Keratinocyte (primary cell): ENCODE measurements around the gene ATG10. TPM values are rescaled to one million over a fixed set of nuclear protein-coding genes. Genes with fewer than 3 reads are reported as not detected.
"Not testable (repeated sequence)": the region's sequence is repeated elsewhere in the genome, so short reads cannot be mapped to it uniquely, and the experiment has no call there.

Experiments used
- DNase-seq: peaks from one replicate; pipeline ENCODE4 v3.0.0-alpha.2; 2011; ENCODE audit warnings: low read depth, missing footprints, low spot score
- FAIRE-seq: peaks from 2 replicates; lab custom pipeline; 2011; peaks lifted over from hg19 to GRCh38; lab: Jason Lieb, UNC
- H2AFZ ChIP-seq: 2 replicates; pipeline ENCODE4 v1.6.0; 2012; ENCODE audit warnings: low read length, control low read depth, inconsistent platforms; ENCODE audit not compliant: control insufficient read depth
- H3K27ac ChIP-seq: 2 replicates; pipeline ENCODE4 v1.5.1; 2011; ENCODE audit warnings: low read length; ENCODE audit not compliant: control insufficient read depth, insufficient read depth
- H3K27me3 ChIP-seq: 3 replicates; pipeline ENCODE4 v1.6.0; 2011; ENCODE audit warnings: low read length; ENCODE audit not compliant: control insufficient read depth, insufficient read depth; ENCODE audit errors: extremely low read depth
- H3K36me3 ChIP-seq, 2 experiments: 2 replicates in 1 of 2; 3 replicates in 1 of 2; pipeline ENCODE4 v1.5.1; 2011; ENCODE audit warnings: low read length in 2 of 2, mild to moderate bottlenecking in 1 of 2; ENCODE audit not compliant: control insufficient read depth in 2 of 2, insufficient read depth in 2 of 2; ENCODE audit errors: extremely low read depth in 1 of 2
- H3K4me1 ChIP-seq: 3 replicates; pipeline ENCODE4 v1.5.1; 2011; ENCODE audit warnings: low read length; ENCODE audit not compliant: control insufficient read depth, insufficient read depth; ENCODE audit errors: extremely low read depth
- H3K4me2 ChIP-seq: 3 replicates; pipeline ENCODE4 v1.6.0; 2011; ENCODE audit warnings: low read depth, low read length; ENCODE audit not compliant: control insufficient read depth, insufficient read depth; ENCODE audit errors: extremely low read depth
- H3K4me3 ChIP-seq, 3 experiments: fragments of 200-600 bp in 1 of 3; sonication (generic) in 1 of 3; 2 replicates in 2 of 3; 3 replicates in 1 of 3; pipeline ENCODE4 v1.5.1; 2011 to 2016; ENCODE audit warnings: low read length in 3 of 3, mild to moderate bottlenecking in 3 of 3, control low read depth in 2 of 3, inconsistent platforms in 1 of 3, low read depth in 1 of 3, mixed read lengths in 1 of 3, mixed run types in 1 of 3, moderate library complexity in 1 of 3; ENCODE audit not compliant: control insufficient read depth in 2 of 3, insufficient read depth in 2 of 3; ENCODE audit errors: extremely low read depth in 1 of 3
- H3K79me2 ChIP-seq: 2 replicates; pipeline ENCODE4 v1.6.0; 2012; ENCODE audit warnings: low read length; ENCODE audit not compliant: control insufficient read depth, insufficient read depth
- H3K9ac ChIP-seq: 3 replicates; pipeline ENCODE4 v1.6.0; 2011; ENCODE audit warnings: low read length; ENCODE audit not compliant: control insufficient read depth, insufficient read depth; ENCODE audit errors: extremely low read depth
- H3K9me1 ChIP-seq: 3 replicates; pipeline ENCODE4 v1.6.0; 2011; ENCODE audit warnings: low read length; ENCODE audit not compliant: control insufficient read depth, insufficient read depth; ENCODE audit errors: extremely low read depth
- H3K9me3 ChIP-seq: 2 replicates; pipeline ENCODE4 v1.5.1; 2012; ENCODE audit warnings: low read depth, low read length; ENCODE audit not compliant: control insufficient read depth
- H4K20me1 ChIP-seq: 3 replicates; pipeline ENCODE4 v1.6.0; 2011; ENCODE audit warnings: low read length; ENCODE audit not compliant: control insufficient read depth, insufficient read depth; ENCODE audit errors: extremely low read depth
- CTCF ChIP-seq, 3 experiments: IDR thresholded peaks in 1 of 3; conservative IDR thresholded peaks in 1 of 3; optimal IDR thresholded peaks in 1 of 3; 2 replicates in 2 of 3; 3 replicates in 1 of 3; pipeline versions ENCODE3 to v1.5.1; 2011; ENCODE audit warnings: low read length in 3 of 3, mild to moderate bottlenecking in 3 of 3, moderate library complexity in 2 of 3, control low read depth in 1 of 3, inconsistent platforms in 1 of 3; ENCODE audit not compliant: insufficient read depth in 2 of 3; ENCODE audit errors: extremely low read depth in 1 of 3
- EZH2 ChIP-seq: IDR thresholded peaks from one replicate; pipeline ENCODE4 v1.6.1; 2012; ENCODE audit warnings: inconsistent platforms, mild to moderate bottlenecking, low read length, moderate library complexity
- dilution Hi-C: fragments of 300-500 bp; cut with MboI; formaldehyde crosslinking; loops from one replicate; pipeline ENCODE4 v1.7.0; 2020; ENCODE audit warnings: low sequenced_read_pairs; ENCODE audit not compliant: extremely low pct_ligation_motif_present
- polyA plus RNA-seq, 5 experiments: library from polyadenylated mRNA; depleted of rRNA in 3 of 5; stranded (reverse) in 3 of 5; stranded (forward) in 1 of 5; unstranded in 1 of 5; fragments of >200 nt; gene quantifications; 1 replicate in 1 of 5; 2 replicates in 3 of 5; 3 replicates in 1 of 5; pipeline versions ENCODE4 v1.2.1 to v1.2.3, GENCODE V29; 2011 to 2012; ENCODE audit warnings: missing spikeins in 2 of 5, low read depth in 1 of 5, low replicate concordance in 1 of 5

ATG10 gene
- polyA plus RNA-seq, 1 donor (not counting 4 experiments of a cell fraction or from before 2014, with no cell fraction given): 5.4 TPM

- Histone ChIP-seq H3K36me3 (no peaks in the 10 kb centered on the region), H3K9me1 (no peaks in the 10 kb centered on the region), H2AFZ (no peak overlapping the region), H3K4me3 (no peak overlapping the region), H4K20me1 (no peaks in the 10 kb centered on the region), H3K9ac (no peak overlapping the region), H3K9me3 (no peaks in the 10 kb centered on the region), H3K4me1 (peaks cover 13% of the 10 kb centered on the region), H3K27me3 (no peaks in the 10 kb centered on the region), H3K4me2 (no peak overlapping the region), H3K79me2 (no peaks in the 10 kb centered on the region), H3K27ac (no peak overlapping the region)
- FAIRE-seq (no peak), DNase-seq (no peak)
- TF ChIP-seq CTCF (optimal IDR thresholded peaks at IDR 0.05 in 1 of 3, IDR thresholded peaks at IDR 0.05 in 1 of 3, conservative IDR thresholded peaks at IDR 0.05 in 1 of 3; ENCODE audit: extremely low read depth in 1 of 3, insufficient read depth in 2 of 3, low read length in 3 of 3) (no peak), EZH2 (no peak)
- dilution Hi-C loops: no loop called here
Measured at GRCh38 chr5:82023644-82024043, 51.8 kb downstream of the ATG10 start.

- dilution Hi-C loops: no loop called here
- Histone ChIP-seq H3K36me3 (no peaks in the 10 kb centered on the region), H2AFZ (peak overlapping the region; percentile 8), H3K4me3 (no peak overlapping the region), H3K4me1 (peaks cover 9% of the 10 kb centered on the region), H3K27me3 (no peaks in the 10 kb centered on the region), H3K9ac (no peak overlapping the region), H3K27ac (no peak overlapping the region), H3K9me1 (no peaks in the 10 kb centered on the region), H4K20me1 (no peaks in the 10 kb centered on the region), H3K79me2 (no peaks in the 10 kb centered on the region), H3K9me3 (no peaks in the 10 kb centered on the region), H3K4me2 (peak overlapping the region; percentile 31)
- FAIRE-seq: peak; percentile 86
- TF ChIP-seq EZH2 (no peak), CTCF (optimal IDR thresholded peaks at IDR 0.05 in 1 of 3, IDR thresholded peaks at IDR 0.05 in 1 of 3, conservative IDR thresholded peaks at IDR 0.05 in 1 of 3; ENCODE audit: extremely low read depth in 1 of 3, insufficient read depth in 2 of 3, low read length in 3 of 3) (no peak)
- no peak for DNase-seq
Measured at GRCh38 chr5:82031220-82032119, 59.6 kb downstream of the ATG10 start.

- DNase-seq, H2AFZ ChIP-seq, H3K79me2 ChIP-seq, FAIRE-seq, H3K9me1 ChIP-seq, H3K4me1 ChIP-seq, H4K20me1 ChIP-seq, H3K4me2 ChIP-seq, dilution Hi-C loops, H3K9ac ChIP-seq, H3K27me3 ChIP-seq, H3K36me3 ChIP-seq, H3K4me3 ChIP-seq, H3K9me3 ChIP-seq, H3K27ac ChIP-seq: not testable (repeated sequence)
Measured at GRCh38 chr5:82042894-82043293, 71.1 kb downstream of the ATG10 start.
